ENCODE data around the gene HMGXB4.
A peak's percentile ranks its signal among the peaks of the same experiment; 100 is the strongest.

HMGXB4 gene

DNA sequence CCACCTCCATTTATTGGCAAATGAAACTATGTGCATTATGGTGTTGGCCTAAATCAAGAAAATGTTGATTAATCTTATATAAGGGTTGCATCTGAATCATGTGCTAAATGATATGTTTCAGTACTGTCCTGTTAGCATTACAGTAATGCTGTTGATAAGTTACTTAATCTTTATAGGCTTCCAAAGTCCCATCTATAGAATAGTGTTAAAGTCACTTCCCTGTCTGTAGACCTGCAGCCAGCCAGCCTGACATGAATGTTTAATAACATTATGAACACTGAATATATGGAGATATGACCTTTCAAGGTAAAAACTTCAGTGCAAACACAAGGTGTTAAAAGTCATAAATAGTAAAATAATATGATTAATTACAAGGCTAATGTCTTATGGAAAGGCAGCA, 38.8 kb downstream of the HMGXB4 start:
- TF ChIP-seq, protein P1, sequence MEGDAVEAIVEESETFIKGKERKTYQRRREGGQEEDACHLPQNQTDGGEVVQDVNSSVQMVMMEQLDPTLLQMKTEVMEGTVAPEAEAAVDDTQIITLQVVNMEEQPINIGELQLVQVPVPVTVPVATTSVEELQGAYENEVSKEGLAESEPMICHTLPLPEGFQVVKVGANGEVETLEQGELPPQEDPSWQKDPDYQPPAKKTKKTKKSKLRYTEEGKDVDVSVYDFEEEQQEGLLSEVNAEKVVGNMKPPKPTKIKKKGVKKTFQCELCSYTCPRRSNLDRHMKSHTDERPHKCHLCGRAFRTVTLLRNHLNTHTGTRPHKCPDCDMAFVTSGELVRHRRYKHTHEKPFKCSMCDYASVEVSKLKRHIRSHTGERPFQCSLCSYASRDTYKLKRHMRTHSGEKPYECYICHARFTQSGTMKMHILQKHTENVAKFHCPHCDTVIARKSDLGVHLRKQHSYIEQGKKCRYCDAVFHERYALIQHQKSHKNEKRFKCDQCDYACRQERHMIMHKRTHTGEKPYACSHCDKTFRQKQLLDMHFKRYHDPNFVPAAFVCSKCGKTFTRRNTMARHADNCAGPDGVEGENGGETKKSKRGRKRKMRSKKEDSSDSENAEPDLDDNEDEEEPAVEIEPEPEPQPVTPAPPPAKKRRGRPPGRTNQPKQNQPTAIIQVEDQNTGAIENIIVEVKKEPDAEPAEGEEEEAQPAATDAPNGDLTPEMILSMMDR (IDR thresholded peaks at IDR 0.05; ENCODE audit: insufficient read depth, low read length, missing control alignments): no peak
- ChIA-PET CTCF (no interaction called here), POLR2A (no interaction called here)
- no peak overlapping the region for H3K4me3 ChIP-seq (ENCODE audit: low read depth, low read length)
- DNase-seq (ENCODE audit: low read depth, low spot score): no peak

GRCh38 chr22:35299217-35299672, 42.0 kb downstream of the HMGXB4 start:
- CTCF ChIA-PET: interaction anchor here (0.9 kb wide), 1 partner anchor 13 kb away, joined by 5 read pairs; no protein-coding TSS in a partner anchor
- no peak for DNase-seq (ENCODE audit: low read depth, low spot score)
- H3K4me3 ChIP-seq (ENCODE audit: low read depth, low read length): peak overlapping the region; percentile 88
- POLR2A ChIA-PET: interaction anchor here (0.6 to 1.4 kb wide), 4 partner anchors 10 to 31 kb away, joined by 3 to 7 read pairs (median 4); no protein-coding TSS in a partner anchor
- TF ChIP-seq, protein P1 (IDR thresholded peaks at IDR 0.05; ENCODE audit: insufficient read depth, low read length, missing control alignments): no peak

DNA sequence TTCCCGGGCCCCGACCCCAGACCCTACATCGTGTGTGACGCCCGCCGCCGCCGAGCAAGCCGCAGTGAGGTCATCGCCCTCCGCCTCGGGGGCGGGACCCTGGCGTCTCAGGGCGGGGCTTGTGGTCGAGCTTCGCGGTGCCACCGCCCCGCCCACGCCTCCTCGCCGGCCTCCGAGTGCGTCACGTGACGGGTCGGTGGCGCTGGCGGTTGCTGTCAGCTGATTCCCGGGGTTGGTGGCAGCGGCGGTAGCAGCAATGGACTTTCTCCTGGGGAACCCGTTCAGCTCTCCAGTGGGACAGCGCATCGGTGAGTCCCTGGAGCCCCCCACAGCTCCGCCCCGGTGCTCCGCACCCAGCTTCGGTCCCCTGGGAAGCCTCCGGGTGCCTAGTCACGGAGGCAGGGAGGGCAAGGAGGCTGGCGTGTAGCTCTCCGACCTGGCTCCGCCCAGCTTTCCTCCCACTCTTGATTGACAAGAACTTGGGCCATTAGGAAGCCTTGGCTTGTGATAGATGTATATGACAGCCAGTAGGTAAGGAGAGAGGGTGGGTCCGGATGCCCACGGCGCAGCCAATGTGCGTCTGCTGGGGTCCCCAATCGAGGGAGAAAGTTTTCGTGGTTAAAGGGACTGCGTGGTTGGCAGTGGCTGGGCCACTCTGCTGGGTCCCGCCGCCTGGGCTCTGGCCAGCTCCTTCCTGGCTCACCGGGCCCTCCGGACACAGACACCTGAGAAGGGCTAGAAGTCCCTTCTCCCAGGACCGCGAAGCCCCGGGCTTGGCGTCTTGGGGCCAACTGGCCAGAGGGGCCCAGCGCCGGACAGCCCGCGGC, 42.6 kb downstream of the HMGXB4 start, which contains the start of gene TOM1:
TOM1 (plus strand) TSS at position 222 of the 827 bp plus-strand sequence; CDS start at position 257, 35 bp downstream.
- ChIA-PET CTCF (interaction anchor here (0.9 kb wide), 1 partner anchor 14 kb away, joined by 5 read pairs; no protein-coding TSS in a partner anchor), POLR2A (interaction anchor here (0.6 to 1.4 kb wide), 5 partner anchors 11 to 51 kb away, joined by 3 to 7 read pairs (median 4); no protein-coding TSS in a partner anchor)
- peak; percentile 98 for DNase-seq (ENCODE audit: low read depth, low spot score)
- peak within 1 kb of the TSS; percentile 88 for H3K4me3 ChIP-seq (ENCODE audit: low read depth, low read length)
- TF ChIP-seq, protein P1 (IDR thresholded peaks at IDR 0.05; ENCODE audit: insufficient read depth, low read length, missing control alignments): no peak

GRCh38 chr22:35301372-35301874, 44.1 kb downstream of the HMGXB4 start:
- POLR2A ChIA-PET: no interaction called here
- CTCF ChIA-PET: interaction anchor here (0.8 kb wide), 1 partner anchor 25 kb away, joined by 3 read pairs; no protein-coding TSS in a partner anchor
- TF ChIP-seq, protein P1 (IDR thresholded peaks at IDR 0.05; ENCODE audit: insufficient read depth, low read length, missing control alignments): no peak
- DNase-seq (ENCODE audit: low read depth, low spot score): peak; percentile 41
- peak overlapping the region; percentile 88; the same call in 1 of the 2 replicates for H3K4me3 ChIP-seq (ENCODE audit: low read depth, low read length)

DNA sequence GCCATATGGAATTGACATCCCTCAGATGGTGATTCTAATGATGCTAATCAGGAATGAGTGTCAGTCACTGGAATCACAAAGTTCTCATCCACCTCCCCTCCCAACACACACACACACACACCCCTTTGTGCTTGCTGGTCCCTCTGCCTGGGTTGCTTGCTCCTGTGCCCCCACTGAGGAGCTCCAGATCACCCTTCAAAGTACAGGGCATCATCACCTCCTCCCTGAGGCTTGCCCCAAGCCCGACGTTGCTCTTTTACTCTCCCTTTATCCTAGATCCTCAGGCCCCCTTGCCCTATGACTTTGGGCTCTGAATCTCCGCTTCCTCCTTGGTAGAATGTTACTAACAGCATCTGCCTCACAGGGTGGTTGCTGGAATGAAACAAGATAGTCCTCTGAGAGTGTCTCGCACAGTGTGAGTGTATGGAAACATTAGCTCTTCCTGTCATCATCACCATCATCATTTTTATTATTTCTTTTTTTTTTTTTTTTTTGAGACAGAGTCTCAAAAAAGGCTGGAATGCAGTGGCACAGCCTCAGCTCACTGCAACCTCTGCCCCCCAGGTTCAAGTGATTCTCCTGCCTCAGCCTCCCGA, 45.8 kb downstream of the HMGXB4 start:
- CTCF ChIA-PET: no interaction called here
- POLR2A ChIA-PET: no interaction called here
- no peak for DNase-seq (ENCODE audit: low read depth, low spot score)
- H3K4me3 ChIP-seq (ENCODE audit: low read depth, low read length): no peak overlapping the region
- TF ChIP-seq, protein P1 (IDR thresholded peaks at IDR 0.05; ENCODE audit: insufficient read depth, low read length, missing control alignments): no peak

All from AG04449 (cell line).